SH-SY5Y (cell line): ENCODE results near the gene XRCC5.

ENCODE experiments used
- GATA2 ChIP-seq: IDR thresholded peaks from 2 replicates; pipeline ENCODE4 v1.6.1; 2011; ENCODE audit warnings: mild to moderate bottlenecking, low read depth, low read length
- GATA3 ChIP-seq: IDR thresholded peaks from 2 replicates; pipeline ENCODE4 v1.6.1; 2011; ENCODE audit warnings: low read depth, mild to moderate bottlenecking, low read length, moderate library complexity

GRCh38 chr2:216081012-216081411, 28.1 kb upstream of the XRCC5 start:
- TF ChIP-seq GATA2 (no peak), GATA3 (no peak)
